Uterus (tissue), 4 donors: Measurements from ENCODE around the gene TNFRSF1A. TPM values are rescaled to one million over a fixed set of nuclear protein-coding genes. Genes with fewer than 3 reads are reported as not detected.

Experiments
- DNase-seq, 2 donors: peaks; one replicate each; pipeline ENCODE4 v3.0.0-alpha.2; 2019 to 2020
- H3K27ac ChIP-seq, 2 donors: fragments of 200-600 bp; sonication (generic); 1 replicate in 1 of 2; 2 replicates in 1 of 2; pipeline ENCODE4 v1.5.1; 2016 to 2018
- H3K27me3 ChIP-seq, 2 donors: fragments of 200-600 bp; sonication (generic); one replicate each; pipeline ENCODE4 v1.5.1; 2018 to 2019; ENCODE audit warnings: control low read depth in 1 of 2
- H3K36me3 ChIP-seq, 2 donors: fragments of 200-600 bp; sonication (generic); one replicate each; pipeline ENCODE4 v1.5.1; 2019; ENCODE audit warnings: control low read depth in 1 of 2
- H3K4me1 ChIP-seq, 2 donors: fragments of 200-600 bp; sonication (generic); one replicate each; pipeline ENCODE4 v1.5.1; 2018 to 2019; ENCODE audit warnings: control low read depth in 1 of 2
- H3K4me3 ChIP-seq, 2 donors: fragments of 200-600 bp; sonication (generic); 1 replicate in 1 of 2; 2 replicates in 1 of 2; pipeline ENCODE4 v1.5.1; 2018 to 2019; ENCODE audit warnings: mild to moderate bottlenecking in 1 of 2
- H3K9me3 ChIP-seq, 2 donors: fragments of 200-600 bp; sonication (generic); one replicate each; pipeline ENCODE4 v1.5.1; 2019; ENCODE audit warnings: control low read depth in 1 of 2
- POLR2A ChIP-seq, 2 donors: fragments of 450-650 bp; IDR thresholded peaks; one replicate each; pipeline ENCODE4 v1.6.1; 2016; ENCODE audit warnings: antibody characterized with exemption in 2 of 2, mild to moderate bottlenecking in 1 of 2, moderate library complexity in 1 of 2
- intact Hi-C: fragments of 100-400 bp; cut with DNase I; formaldehyde crosslinking; loops from one replicate; pipeline ENCODE4 v1.15.1; 2023; ENCODE audit warnings: low total_unique reads
- total RNA-seq, 4 donors: library from RNA; depleted of rRNA in 3 of 4; stranded (reverse); fragments of >200 nt in 3 of 4; gene quantifications; one replicate each; pipeline versions ENCODE4 v1.1.0 to v1.2.4, GENCODE V29; 2014 to 2023
- TF ChIP-seq, protein P1 (sequence below), 4 experiments: fragments of 200-600 bp in 2 of 4; fragments of 450-650 bp in 2 of 4; sonication (generic) in 2 of 4; IDR thresholded peaks; one replicate each; pipeline ENCODE4 v1.5.1; 2016 to 2019; ENCODE audit warnings: antibody characterized with exemption in 4 of 4, mild to moderate bottlenecking in 2 of 4, moderate library complexity in 1 of 4
- donor health status: DM: yes; HTN: yes; CAD: no.

TNFRSF1A gene
- total RNA-seq, 4 donors from 2014 or later = 71.8 to 297 (median 174) TPM

DNA sequence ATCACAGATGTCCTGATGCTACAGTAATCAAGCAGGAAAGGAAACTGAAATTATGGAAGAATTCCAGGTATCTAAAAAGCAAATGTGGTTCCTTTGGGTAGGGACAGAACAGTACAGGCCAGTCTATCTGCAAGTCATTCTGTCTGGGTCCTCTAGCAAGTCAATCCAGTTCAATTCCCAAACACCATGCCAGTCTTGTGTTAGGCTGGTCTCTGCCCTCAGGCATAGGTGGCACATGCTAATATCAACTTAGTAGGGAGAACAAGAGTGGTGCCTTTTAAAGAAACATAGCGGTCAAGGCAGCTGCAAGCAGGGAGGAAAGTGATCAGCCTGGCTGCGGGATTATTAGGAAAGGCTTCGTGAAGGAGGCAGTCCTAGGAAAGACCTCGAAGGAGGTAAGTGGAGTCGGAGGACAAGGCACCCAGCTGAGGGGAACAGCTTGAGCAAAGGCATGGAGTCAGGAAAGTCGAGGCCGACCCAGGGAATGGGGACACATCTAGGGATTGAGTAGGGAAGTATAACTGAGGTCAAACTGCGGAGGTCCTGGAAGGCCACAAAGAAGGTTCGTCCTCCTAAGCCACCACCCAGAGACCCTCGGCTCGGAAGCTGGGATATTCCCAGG, 35.2 kb downstream of the TNFRSF1A start:
- peaks cover 5 to 7% of the 10 kb centered on the region in 2 donors for H3K27me3 ChIP-seq
- no peak for TF ChIP-seq POLR2A (IDR thresholded peaks at IDR 0.05)
- TF ChIP-seq, protein P1, sequence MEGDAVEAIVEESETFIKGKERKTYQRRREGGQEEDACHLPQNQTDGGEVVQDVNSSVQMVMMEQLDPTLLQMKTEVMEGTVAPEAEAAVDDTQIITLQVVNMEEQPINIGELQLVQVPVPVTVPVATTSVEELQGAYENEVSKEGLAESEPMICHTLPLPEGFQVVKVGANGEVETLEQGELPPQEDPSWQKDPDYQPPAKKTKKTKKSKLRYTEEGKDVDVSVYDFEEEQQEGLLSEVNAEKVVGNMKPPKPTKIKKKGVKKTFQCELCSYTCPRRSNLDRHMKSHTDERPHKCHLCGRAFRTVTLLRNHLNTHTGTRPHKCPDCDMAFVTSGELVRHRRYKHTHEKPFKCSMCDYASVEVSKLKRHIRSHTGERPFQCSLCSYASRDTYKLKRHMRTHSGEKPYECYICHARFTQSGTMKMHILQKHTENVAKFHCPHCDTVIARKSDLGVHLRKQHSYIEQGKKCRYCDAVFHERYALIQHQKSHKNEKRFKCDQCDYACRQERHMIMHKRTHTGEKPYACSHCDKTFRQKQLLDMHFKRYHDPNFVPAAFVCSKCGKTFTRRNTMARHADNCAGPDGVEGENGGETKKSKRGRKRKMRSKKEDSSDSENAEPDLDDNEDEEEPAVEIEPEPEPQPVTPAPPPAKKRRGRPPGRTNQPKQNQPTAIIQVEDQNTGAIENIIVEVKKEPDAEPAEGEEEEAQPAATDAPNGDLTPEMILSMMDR (IDR thresholded peaks at IDR 0.05) = no peak
- H3K4me3 ChIP-seq = no peak overlapping the region
- H3K36me3 ChIP-seq = no peaks in the 10 kb centered on the region
- H3K4me1 ChIP-seq = peaks cover 0 to 9% of the 10 kb centered on the region in 2 donors
- no peaks in the 10 kb centered on the region for H3K9me3 ChIP-seq
- DNase-seq = no peak
- intact Hi-C loops = no loop called here
- no peak overlapping the region for H3K27ac ChIP-seq

DNA sequence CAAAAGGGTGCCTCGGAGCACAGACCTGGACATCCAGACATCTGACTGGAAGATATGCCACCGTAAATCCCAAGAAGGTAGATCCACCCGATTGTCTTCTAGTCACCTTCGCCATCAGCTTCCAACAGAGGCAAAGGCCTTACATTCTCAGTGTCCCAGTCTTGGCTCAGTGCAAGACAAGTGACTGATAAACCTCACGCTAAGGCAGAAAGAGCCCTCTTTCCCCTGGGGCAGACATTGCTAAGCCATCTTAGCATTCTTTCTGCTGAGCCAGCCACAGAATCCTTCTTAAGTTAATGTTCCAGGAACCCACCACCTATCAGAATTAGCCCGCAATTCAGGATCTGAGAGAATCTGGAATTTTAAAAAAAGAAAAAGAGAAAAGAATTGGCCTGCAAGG, 35.7 kb downstream of the TNFRSF1A start:
- H3K36me3 ChIP-seq = no peaks in the 10 kb centered on the region
- no peak for DNase-seq
- TF ChIP-seq POLR2A (IDR thresholded peaks at IDR 0.05) = no peak
- TF ChIP-seq, protein P1 (IDR thresholded peaks at IDR 0.05) = no peak
- peaks cover 5% of the 10 kb centered on the region in 2 donors for H3K27me3 ChIP-seq
- no peak overlapping the region for H3K4me3 ChIP-seq
- no peaks in the 10 kb centered on the region for H3K9me3 ChIP-seq
- intact Hi-C loops = no loop called here
- no peak overlapping the region for H3K27ac ChIP-seq
- peaks cover 0 to 9% of the 10 kb centered on the region in 2 donors for H3K4me1 ChIP-seq

DNA sequence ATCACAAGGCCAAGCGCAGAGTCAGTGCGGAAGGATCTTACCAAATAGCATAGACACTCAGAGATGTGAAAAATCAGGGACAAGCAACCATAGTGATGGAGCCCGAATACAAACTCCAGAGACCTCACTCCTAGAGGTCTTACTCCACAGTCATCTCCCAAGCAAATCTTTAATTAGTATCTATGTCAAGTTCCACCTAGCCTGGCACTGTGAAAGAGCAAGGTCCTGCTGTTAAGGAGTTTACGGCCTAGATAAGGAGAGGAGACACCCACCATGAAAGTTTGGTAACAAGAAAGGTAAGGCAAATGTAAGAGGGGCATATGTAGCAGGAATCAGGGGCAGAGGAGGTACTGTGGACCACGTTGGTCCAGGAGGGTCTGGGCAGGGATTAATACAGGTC, 38.8 kb downstream of the TNFRSF1A start:
- H3K27me3 ChIP-seq = no peaks in the 10 kb centered on the region
- no peak overlapping the region for H3K4me3 ChIP-seq
- H3K9me3 ChIP-seq = no peaks in the 10 kb centered on the region
- no peak for DNase-seq
- TF ChIP-seq POLR2A (IDR thresholded peaks at IDR 0.05) = no peak
- H3K36me3 ChIP-seq = no peaks in the 10 kb centered on the region
- no peaks in the 10 kb centered on the region for H3K4me1 ChIP-seq
- intact Hi-C loops = no loop called here
- H3K27ac ChIP-seq = no peak overlapping the region

DNA sequence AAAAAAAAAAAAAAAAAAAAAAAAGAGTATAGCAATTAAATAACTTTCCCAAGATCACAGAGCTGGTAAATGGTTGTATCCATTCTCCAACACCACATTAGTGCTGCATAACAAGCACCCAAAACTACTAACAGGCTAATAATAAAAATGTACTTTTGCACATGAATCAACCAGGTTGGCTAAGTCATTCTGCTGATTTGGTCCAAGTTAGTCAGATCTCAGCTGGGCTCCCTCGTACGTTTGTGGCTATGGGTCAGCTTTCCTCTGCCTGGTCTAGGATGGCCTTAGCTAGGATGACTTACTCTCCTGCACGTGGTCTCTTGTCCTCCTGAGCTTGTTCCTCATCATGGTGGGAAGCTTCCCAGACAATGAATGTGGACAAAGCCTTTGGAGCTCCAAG, 39.3 kb downstream of the TNFRSF1A start:
- H3K36me3 ChIP-seq = no peaks in the 10 kb centered on the region
- H3K4me1 ChIP-seq = no peaks in the 10 kb centered on the region
- H3K27me3 ChIP-seq = no peaks in the 10 kb centered on the region
- TF ChIP-seq, protein P1 (IDR thresholded peaks at IDR 0.05) = no peak
- no peak for DNase-seq
- intact Hi-C loops = no loop called here
- no peak overlapping the region for H3K27ac ChIP-seq
- H3K9me3 ChIP-seq = no peaks in the 10 kb centered on the region
- H3K4me3 ChIP-seq = no peak overlapping the region

DNA sequence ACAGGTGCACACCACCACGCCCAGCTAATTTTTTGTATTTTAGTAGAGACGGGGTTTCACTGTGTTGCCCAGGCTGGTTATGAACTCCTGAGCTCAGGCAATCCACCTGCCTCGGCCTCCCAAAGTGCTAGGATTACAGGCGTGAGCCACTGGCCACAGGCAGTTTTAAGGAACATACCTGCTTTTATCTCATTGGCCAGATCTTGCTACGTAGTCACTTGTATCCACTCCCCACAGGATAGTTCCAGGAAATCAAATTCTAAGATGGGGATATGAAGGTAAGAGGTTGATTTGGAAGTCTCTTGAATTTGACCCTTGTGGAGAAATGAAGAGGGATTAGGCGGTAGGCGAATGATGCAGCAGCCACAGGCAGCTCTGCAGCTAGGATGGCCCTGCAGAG, 40.2 kb downstream of the TNFRSF1A start:
- Histone ChIP-seq H3K4me1 (no peaks in the 10 kb centered on the region), H3K4me3 (no peak overlapping the region), H3K27ac (no peak overlapping the region), H3K27me3 (no peaks in the 10 kb centered on the region), H3K9me3 (no peaks in the 10 kb centered on the region), H3K36me3 (no peaks in the 10 kb centered on the region)
- no peak for TF ChIP-seq POLR2A (IDR thresholded peaks at IDR 0.05)
- DNase-seq = no peak
- intact Hi-C loops = no loop called here

DNA sequence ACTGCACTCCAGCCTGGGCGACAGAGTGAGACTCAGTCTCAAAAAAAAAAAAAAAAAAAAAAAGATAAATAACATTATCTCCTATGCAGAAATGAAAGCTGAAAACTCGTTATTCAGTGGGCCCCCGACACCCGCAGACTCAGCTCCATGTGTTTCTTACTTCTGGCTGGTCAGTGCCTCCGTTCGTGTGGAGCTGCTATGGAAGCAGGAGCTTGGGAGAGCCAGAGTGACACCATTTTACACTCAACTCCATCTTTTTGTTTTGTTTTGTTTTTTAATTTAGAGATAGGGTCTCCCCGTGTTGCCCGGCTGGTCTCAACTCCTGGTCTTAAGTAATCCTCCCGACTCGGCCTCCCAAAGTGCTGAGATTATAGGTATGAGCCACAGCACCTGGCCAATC, 44.7 kb downstream of the TNFRSF1A start:
- Histone ChIP-seq H3K4me3 (no peak overlapping the region), H3K27ac (no peak overlapping the region), H3K9me3 (no peaks in the 10 kb centered on the region), H3K36me3 (no peaks in the 10 kb centered on the region), H3K27me3 (no peaks in the 10 kb centered on the region), H3K4me1 (no peaks in the 10 kb centered on the region)
- intact Hi-C loops = no loop called here
- TF ChIP-seq, protein P1 (IDR thresholded peaks at IDR 0.05) = no peak
- no peak for TF ChIP-seq POLR2A (IDR thresholded peaks at IDR 0.05)
- no peak for DNase-seq
